ENCODE measurements around the gene CHCHD10.
A peak's percentile ranks its signal among the peaks of the same experiment; 100 is the strongest.

Gene CHCHD10

GRCh38 chr22:23801886-23802377 is 34.2 kb upstream of the CHCHD10 start:
- Histone ChIP-seq H3K36me3 (peaks cover 86% of the 10 kb centered on the region), H3K27me3 (no peaks in the 10 kb centered on the region), H3K9me3 (no peaks in the 10 kb centered on the region), H4K20me1 (no peaks in the 10 kb centered on the region), H3K4me2 (peak overlapping the region; percentile 87), H3K4me1 (peaks cover 55% of the 10 kb centered on the region), H3K9ac (peak overlapping the region; percentile 69), H3K27ac (peak overlapping the region; percentile 90), H3K4me3 (peak overlapping the region; percentile 1; the same call in 1 of the 2 replicates)
- no peak for TF ChIP-seq Cebpa-rat (IDR thresholded peaks at IDR 0.05)

- Histone ChIP-seq H3K9ac (peak overlapping the region; percentile 69), H3K9me3 (no peaks in the 10 kb centered on the region), H4K20me1 (peaks cover 4% of the 10 kb centered on the region; the same call in 1 of the 2 replicates), H3K4me1 (peaks cover 55% of the 10 kb centered on the region), H3K27me3 (no peaks in the 10 kb centered on the region), H3K27ac (peak overlapping the region; percentile 90), H3K4me2 (peak overlapping the region; percentile 87), H3K36me3 (peaks cover 86% of the 10 kb centered on the region), H3K4me3 (peak overlapping the region; percentile 1; the same call in 1 of the 2 replicates)
- TF ChIP-seq Cebpa-rat (IDR thresholded peaks at IDR 0.05) = no peak
These were observed 33.6 kb upstream of the CHCHD10 start for GRCh38 chr22:23801238-23801821.

- H3K27me3 ChIP-seq = no peaks in the 10 kb centered on the region
- peaks cover 10% of the 10 kb centered on the region; the same call in 1 of the 2 replicates for H4K20me1 ChIP-seq
- H3K27ac ChIP-seq = peak overlapping the region; percentile 90
- TF ChIP-seq Cebpa-rat (IDR thresholded peaks at IDR 0.05) = no peak
- 0 out of 2 replicates have a peak overlapping the region, but pooled peaks have one; percentile 30 for H3K4me3 ChIP-seq
- H3K4me1 ChIP-seq = peaks cover 55% of the 10 kb centered on the region
- H3K9me3 ChIP-seq = no peaks in the 10 kb centered on the region
- peak overlapping the region; percentile 69 for H3K9ac ChIP-seq
- peaks cover 86% of the 10 kb centered on the region for H3K36me3 ChIP-seq
- H3K4me2 ChIP-seq = peak overlapping the region; percentile 87
These were observed 32.8 kb upstream of the CHCHD10 start for GRCh38 chr22:23800297-23801237.

- TF ChIP-seq Cebpa-rat (IDR thresholded peaks at IDR 0.05) = no peak
- H3K4me2 ChIP-seq = no peak overlapping the region
- no peaks in the 10 kb centered on the region for H3K27me3 ChIP-seq
- peaks cover 55% of the 10 kb centered on the region for H3K4me1 ChIP-seq
- no peak overlapping the region for H3K9ac ChIP-seq
- no peaks in the 10 kb centered on the region for H3K9me3 ChIP-seq
- H3K4me3 ChIP-seq = no peak overlapping the region
- peaks cover 31% of the 10 kb centered on the region for H4K20me1 ChIP-seq
- H3K36me3 ChIP-seq = peaks cover 86% of the 10 kb centered on the region
- H3K27ac ChIP-seq = no peak overlapping the region
These were observed 28.7 kb upstream of the CHCHD10 start for GRCh38 chr22:23796461-23796860.

GRCh38 chr22:23793326-23793725 is 25.6 kb upstream of the CHCHD10 start:
- Histone ChIP-seq H3K4me3 (no peak overlapping the region), H3K36me3 (peaks cover 96% of the 10 kb centered on the region), H3K9me3 (no peaks in the 10 kb centered on the region), H3K27ac (peak overlapping the region; percentile 61), H3K4me2 (peak overlapping the region; percentile 71; the same call in 1 of the 2 replicates), H3K27me3 (no peaks in the 10 kb centered on the region), H3K9ac (peak overlapping the region; percentile 63; the same call in 1 of the 2 replicates), H3K4me1 (peaks cover 55% of the 10 kb centered on the region), H4K20me1 (peaks cover 62% of the 10 kb centered on the region)
- TF ChIP-seq Cebpa-rat (IDR thresholded peaks at IDR 0.05) = no peak

- no peak for TF ChIP-seq Cebpa-rat (IDR thresholded peaks at IDR 0.05)
- Histone ChIP-seq H3K9ac (peak overlapping the region; percentile 63), H4K20me1 (peaks cover 74% of the 10 kb centered on the region), H3K4me1 (peaks cover 56% of the 10 kb centered on the region), H3K27me3 (no peaks in the 10 kb centered on the region), H3K4me3 (no peak overlapping the region), H3K27ac (peak overlapping the region; percentile 61), H3K36me3 (peaks cover 87% of the 10 kb centered on the region), H3K4me2 (peak overlapping the region; percentile 71), H3K9me3 (no peaks in the 10 kb centered on the region)
These were observed 24.2 kb upstream of the CHCHD10 start for GRCh38 chr22:23791738-23792645.

- peaks cover 67% of the 10 kb centered on the region for H4K20me1 ChIP-seq
- peak overlapping the region; percentile 71 for H3K4me2 ChIP-seq
- no peak overlapping the region for H3K9ac ChIP-seq
- no peak for TF ChIP-seq Cebpa-rat (IDR thresholded peaks at IDR 0.05)
- no peaks in the 10 kb centered on the region for H3K27me3 ChIP-seq
- H3K4me3 ChIP-seq = no peak overlapping the region
- no peak overlapping the region for H3K27ac ChIP-seq
- H3K4me1 ChIP-seq = peaks cover 63% of the 10 kb centered on the region
- peaks cover 78% of the 10 kb centered on the region for H3K36me3 ChIP-seq
- no peaks in the 10 kb centered on the region for H3K9me3 ChIP-seq
These were observed 23.3 kb upstream of the CHCHD10 start for GRCh38 chr22:23790819-23791737.

GRCh38 chr22:23789638-23790037 is 21.9 kb upstream of the CHCHD10 start:
- Histone ChIP-seq H3K9ac (peak overlapping the region; percentile 50; the same call in 1 of the 2 replicates), H4K20me1 (peaks cover 64% of the 10 kb centered on the region), H3K27me3 (no peaks in the 10 kb centered on the region), H3K9me3 (no peaks in the 10 kb centered on the region), H3K27ac (no peak overlapping the region), H3K4me2 (peak overlapping the region; percentile 84), H3K4me3 (no peak overlapping the region), H3K4me1 (peaks cover 77% of the 10 kb centered on the region), H3K36me3 (peaks cover 64% of the 10 kb centered on the region)
- TF ChIP-seq Cebpa-rat (IDR thresholded peaks at IDR 0.05) = no peak
